ENCODE data around the gene POLR1B. TPM values are rescaled to one million over a fixed set of nuclear protein-coding genes. Genes with fewer than 3 reads are reported as not detected.

The POLR1B gene
- total RNA-seq, 1 experiment from 2014 or later, result 36.9 TPM

DNA sequence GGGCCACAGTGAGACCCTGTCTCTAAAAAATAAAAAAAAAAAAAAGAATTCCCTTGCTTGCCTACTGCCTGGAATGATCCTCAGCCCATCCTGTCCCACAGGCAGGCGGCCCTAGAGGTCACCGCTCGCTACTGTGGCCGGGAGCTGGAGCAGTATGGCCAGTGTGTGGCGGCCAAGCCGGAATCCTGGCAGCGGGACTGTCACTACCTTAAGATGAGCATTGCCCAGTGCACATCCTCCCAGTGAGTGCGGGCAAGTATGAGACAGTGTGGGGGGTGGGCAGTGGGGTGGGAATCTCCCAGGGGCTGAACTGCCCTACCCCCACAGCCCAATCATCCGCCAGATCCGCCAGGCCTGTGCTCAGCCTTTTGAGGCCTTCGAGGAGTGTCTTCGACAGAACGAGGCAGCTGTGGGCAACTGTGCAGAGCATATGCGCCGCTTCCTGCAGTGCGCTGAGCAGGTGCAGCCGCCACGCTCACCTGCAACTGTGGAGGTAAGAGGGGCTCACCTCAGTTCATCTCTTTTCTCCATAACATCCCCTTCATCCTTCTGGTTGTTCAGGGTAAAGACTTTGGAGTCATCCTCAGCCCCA, 43.7 kb downstream of the POLR1B start:
- no peak overlapping the region for H3K27ac Mint-ChIP-seq (ENCODE audit: unreplicated experiment)
- BruUV-seq (replicated peaks), result no TSS peak
- TF ChIP-seq, protein P1, sequence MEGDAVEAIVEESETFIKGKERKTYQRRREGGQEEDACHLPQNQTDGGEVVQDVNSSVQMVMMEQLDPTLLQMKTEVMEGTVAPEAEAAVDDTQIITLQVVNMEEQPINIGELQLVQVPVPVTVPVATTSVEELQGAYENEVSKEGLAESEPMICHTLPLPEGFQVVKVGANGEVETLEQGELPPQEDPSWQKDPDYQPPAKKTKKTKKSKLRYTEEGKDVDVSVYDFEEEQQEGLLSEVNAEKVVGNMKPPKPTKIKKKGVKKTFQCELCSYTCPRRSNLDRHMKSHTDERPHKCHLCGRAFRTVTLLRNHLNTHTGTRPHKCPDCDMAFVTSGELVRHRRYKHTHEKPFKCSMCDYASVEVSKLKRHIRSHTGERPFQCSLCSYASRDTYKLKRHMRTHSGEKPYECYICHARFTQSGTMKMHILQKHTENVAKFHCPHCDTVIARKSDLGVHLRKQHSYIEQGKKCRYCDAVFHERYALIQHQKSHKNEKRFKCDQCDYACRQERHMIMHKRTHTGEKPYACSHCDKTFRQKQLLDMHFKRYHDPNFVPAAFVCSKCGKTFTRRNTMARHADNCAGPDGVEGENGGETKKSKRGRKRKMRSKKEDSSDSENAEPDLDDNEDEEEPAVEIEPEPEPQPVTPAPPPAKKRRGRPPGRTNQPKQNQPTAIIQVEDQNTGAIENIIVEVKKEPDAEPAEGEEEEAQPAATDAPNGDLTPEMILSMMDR (IDR thresholded peaks at IDR 0.05; ENCODE audit: unreplicated experiment), result no peak
- H3K27me3 Mint-ChIP-seq (ENCODE audit: unreplicated experiment), result no peaks in the 10 kb centered on the region
- CTCF ChIA-PET, result no interaction called here
- peaks cover 21% of the 10 kb centered on the region for H3K4me1 Mint-ChIP-seq (ENCODE audit: low read depth, unreplicated experiment)
- no peak overlapping the region for H3K4me3 Mint-ChIP-seq (ENCODE audit: low read depth, unreplicated experiment)
- intact Hi-C loops (cut with micrococcal nuclease; ENCODE audit: unreplicated experiment), result loop anchor here (10.0 kb wide), 2 partner anchors 101 to 701 kb away; partner anchors contain the start of genes ANAPC1 and TTL
- peaks cover 30% of the 10 kb centered on the region for H3K36me3 Mint-ChIP-seq (ENCODE audit: insufficient read depth, unreplicated experiment)
- H3K9me3 Mint-ChIP-seq (ENCODE audit: low read depth, unreplicated experiment), result no peaks in the 10 kb centered on the region
- DNase-seq, result no peak

DNA sequence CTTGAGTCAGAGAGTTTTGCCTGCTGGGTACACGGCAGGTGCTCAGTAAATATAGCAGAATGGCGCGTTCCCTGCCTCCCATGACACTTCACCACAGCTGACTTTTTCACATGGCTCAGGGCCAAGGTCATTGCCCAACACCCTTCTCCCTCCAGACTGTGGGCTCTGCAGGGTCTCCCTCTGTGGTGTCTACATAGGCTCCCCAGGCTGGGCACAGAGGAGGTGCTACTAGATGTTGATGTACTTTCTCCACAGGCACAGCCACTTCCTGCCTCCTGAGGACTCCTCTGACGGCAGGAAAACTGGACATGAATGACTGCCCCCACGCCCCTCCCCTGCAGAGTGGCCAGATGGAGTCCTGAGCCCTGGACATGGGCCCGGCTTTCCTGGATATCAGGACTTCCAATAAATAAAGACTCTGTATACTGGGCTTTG, 46.4 kb downstream of the POLR1B start:
- intact Hi-C loops (cut with micrococcal nuclease; ENCODE audit: unreplicated experiment), result loop anchor here (10.0 kb wide), 2 partner anchors 104 to 704 kb away; partner anchors contain the start of genes ANAPC1 and TTL
- Mint-ChIP-seq H3K27me3 (ENCODE audit: unreplicated experiment) (no peaks in the 10 kb centered on the region), H3K27ac (ENCODE audit: unreplicated experiment) (no peak overlapping the region), H3K36me3 (ENCODE audit: insufficient read depth, unreplicated experiment) (peaks cover 25% of the 10 kb centered on the region), H3K9me3 (ENCODE audit: low read depth, unreplicated experiment) (no peaks in the 10 kb centered on the region), H3K4me1 (ENCODE audit: low read depth, unreplicated experiment) (peaks cover 23% of the 10 kb centered on the region), H3K4me3 (ENCODE audit: low read depth, unreplicated experiment) (no peak overlapping the region)
- CTCF ChIA-PET, result interaction anchor here (0.7 kb wide), 1 partner anchor 162 kb away, joined by 4 read pairs; no protein-coding TSS in a partner anchor
- no peak for DNase-seq
- no TSS peak for BruUV-seq (replicated peaks)
- TF ChIP-seq, protein P1 (IDR thresholded peaks at IDR 0.05; ENCODE audit: unreplicated experiment), result no peak

DNA sequence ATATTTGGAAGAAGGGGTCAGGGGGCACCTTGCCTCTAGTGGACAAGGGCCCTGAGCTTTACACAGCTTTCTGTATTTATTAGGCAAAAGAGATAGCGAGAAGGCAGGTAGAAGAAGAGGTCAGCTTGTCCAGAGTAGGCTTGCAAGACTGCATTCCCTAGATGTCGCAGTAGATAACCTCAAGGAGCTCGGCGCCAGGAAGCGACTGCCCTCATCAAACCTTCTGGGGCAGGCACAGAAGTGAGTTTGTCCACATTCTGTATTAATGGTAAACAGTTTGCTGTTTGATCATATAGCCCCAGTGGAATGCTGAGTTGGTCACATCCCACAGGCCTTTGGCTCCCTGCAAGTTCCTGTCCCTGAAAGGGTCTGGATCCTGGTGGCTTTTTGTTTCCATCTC, 49.1 kb downstream of the POLR1B start:
- H3K4me3 Mint-ChIP-seq (ENCODE audit: low read depth, unreplicated experiment), result no peak overlapping the region
- TF ChIP-seq, protein P1 (IDR thresholded peaks at IDR 0.05; ENCODE audit: unreplicated experiment), result no peak
- DNase-seq, result no peak
- no peaks in the 10 kb centered on the region for H3K27me3 Mint-ChIP-seq (ENCODE audit: unreplicated experiment)
- peaks cover 8% of the 10 kb centered on the region for H3K4me1 Mint-ChIP-seq (ENCODE audit: low read depth, unreplicated experiment)
- peaks cover 10% of the 10 kb centered on the region for H3K36me3 Mint-ChIP-seq (ENCODE audit: insufficient read depth, unreplicated experiment)
- BruUV-seq (replicated peaks), result no TSS peak
- intact Hi-C loops (cut with micrococcal nuclease; ENCODE audit: unreplicated experiment), result no loop called here
- H3K9me3 Mint-ChIP-seq (ENCODE audit: low read depth, unreplicated experiment), result no peaks in the 10 kb centered on the region
- no peak overlapping the region for H3K27ac Mint-ChIP-seq (ENCODE audit: unreplicated experiment)
- CTCF ChIA-PET, result no interaction called here

DNA sequence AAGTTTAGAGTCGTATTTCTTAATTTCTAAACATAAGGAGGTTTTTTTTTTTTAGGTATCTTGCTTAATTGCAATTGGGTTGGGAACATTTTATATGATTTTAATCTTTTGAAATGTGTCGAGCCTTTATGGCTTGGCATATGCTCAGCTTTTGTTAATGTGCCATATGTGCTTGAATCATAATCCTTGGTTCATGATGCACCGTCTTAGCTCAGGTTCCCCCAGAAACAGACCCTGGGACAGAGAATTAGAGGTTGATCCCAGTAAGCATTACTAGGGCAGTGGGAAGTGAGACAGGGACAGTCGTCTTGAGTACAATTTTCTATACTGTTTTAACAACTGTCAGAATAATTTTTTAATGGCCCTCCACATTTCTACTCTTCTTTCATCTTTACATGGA, 51.5 kb downstream of the POLR1B start:
- Mint-ChIP-seq H3K36me3 (ENCODE audit: insufficient read depth, unreplicated experiment) (peaks cover 4% of the 10 kb centered on the region), H3K9me3 (ENCODE audit: low read depth, unreplicated experiment) (no peaks in the 10 kb centered on the region), H3K27ac (ENCODE audit: unreplicated experiment) (no peak overlapping the region), H3K4me3 (ENCODE audit: low read depth, unreplicated experiment) (no peak overlapping the region), H3K4me1 (ENCODE audit: low read depth, unreplicated experiment) (peaks cover 8% of the 10 kb centered on the region), H3K27me3 (ENCODE audit: unreplicated experiment) (no peaks in the 10 kb centered on the region)
- no peak for DNase-seq
- CTCF ChIA-PET, result no interaction called here
- intact Hi-C loops (cut with micrococcal nuclease; ENCODE audit: unreplicated experiment), result no loop called here
- TF ChIP-seq, protein P1 (IDR thresholded peaks at IDR 0.05; ENCODE audit: unreplicated experiment), result no peak
- BruUV-seq (replicated peaks), result no TSS peak
